ENCODE data around the gene SPAG7.

- TF ChIP-seq POLR2A (IDR thresholded peaks at IDR 0.05; ENCODE audit: low read depth, low read length) (no peak), TAF1 (IDR thresholded peaks at IDR 0.05; ENCODE audit: borderline replicate concordance, low read depth, low read length) (no peak)
These were observed 35.7 kb downstream of the SPAG7 start, which contains the start of gene GP1BA for GRCh38 chr17:4931963-4932362.

Data from GM12892 (cell line).